T-helper 1 cell treated with Interleukin-12 subunit alpha and Interleukin-12 subunit beta and Interleukin-4 antibody, amounts not matched to agents 30 μg/mL and 1 μg/mL, for 36 hours (primary cell): ENCODE results near the gene MRPS16.

ENCODE experiments used
- H3K27ac Mint-ChIP-seq: one replicate; pipeline ENCODE4 v1.8.0; 2021; ENCODE audit warnings: mild to moderate bottlenecking, mixed read lengths
- H3K27me3 Mint-ChIP-seq: one replicate; pipeline ENCODE4 v1.8.0; 2021; ENCODE audit warnings: low read depth, mixed read lengths
- H3K36me3 Mint-ChIP-seq: one replicate; pipeline ENCODE4 v1.8.0; 2021; ENCODE audit warnings: low read depth, mixed read lengths
- H3K4me1 Mint-ChIP-seq: one replicate; pipeline ENCODE4 v1.8.0; 2021; ENCODE audit warnings: low read depth, mixed read lengths
- H3K4me3 Mint-ChIP-seq: one replicate; pipeline ENCODE4 v1.8.0; 2021; ENCODE audit warnings: mild to moderate bottlenecking, moderate library complexity, mixed read lengths
- H3K9me3 Mint-ChIP-seq: one replicate; pipeline ENCODE4 v1.8.0; 2021; ENCODE audit warnings: mixed read lengths

MRPS16 gene

DNA sequence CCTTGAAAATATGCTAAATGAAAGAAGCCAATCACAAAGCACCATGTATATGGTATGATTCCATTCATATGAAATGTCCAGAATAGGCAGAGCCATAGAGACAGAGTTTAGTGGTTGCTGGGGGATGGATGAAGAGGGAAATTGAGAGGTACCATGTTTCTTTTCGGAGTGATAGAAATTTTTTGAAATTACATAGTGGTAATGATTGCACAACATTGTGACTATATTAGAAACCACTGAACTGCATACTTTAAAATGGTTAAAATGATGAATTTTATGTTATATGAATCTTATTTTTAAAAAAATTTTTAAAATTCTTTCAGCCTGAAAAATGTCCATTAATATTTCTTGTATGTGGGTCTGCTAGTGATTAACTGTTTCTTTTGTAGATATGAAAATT lies 31.5 kb downstream of the MRPS16 start:
- Mint-ChIP-seq H3K36me3 (peaks cover 14% of the 10 kb centered on the region), H3K4me3 (no peak overlapping the region), H3K9me3 (no peaks in the 10 kb centered on the region), H3K4me1 (peaks cover 5% of the 10 kb centered on the region), H3K27ac (no peak overlapping the region), H3K27me3 (no peaks in the 10 kb centered on the region)

DNA sequence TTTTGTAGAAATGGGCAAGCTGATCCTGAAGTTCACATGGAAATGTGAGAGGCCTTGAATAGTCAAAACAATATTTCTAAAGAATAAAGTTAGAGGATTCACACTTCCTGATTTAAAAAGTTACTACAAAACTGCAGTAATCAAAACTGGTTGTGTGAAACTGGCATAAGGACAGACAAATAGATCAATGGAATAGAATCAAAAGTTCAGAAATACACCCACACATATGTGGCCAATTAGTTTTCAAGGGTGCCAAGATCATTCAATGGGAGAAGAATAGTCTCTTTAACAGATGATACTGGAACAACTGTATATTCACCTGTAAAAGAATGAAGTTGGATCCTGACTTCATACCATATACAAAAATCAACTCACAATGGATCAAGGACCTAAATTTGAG lies 33.1 kb downstream of the MRPS16 start:
- peaks cover 5% of the 10 kb centered on the region for H3K4me1 Mint-ChIP-seq
- H3K9me3 Mint-ChIP-seq = no peaks in the 10 kb centered on the region
- peaks cover 17% of the 10 kb centered on the region for H3K36me3 Mint-ChIP-seq
- no peak overlapping the region for H3K27ac Mint-ChIP-seq
- no peaks in the 10 kb centered on the region for H3K27me3 Mint-ChIP-seq
- no peak overlapping the region for H3K4me3 Mint-ChIP-seq

DNA sequence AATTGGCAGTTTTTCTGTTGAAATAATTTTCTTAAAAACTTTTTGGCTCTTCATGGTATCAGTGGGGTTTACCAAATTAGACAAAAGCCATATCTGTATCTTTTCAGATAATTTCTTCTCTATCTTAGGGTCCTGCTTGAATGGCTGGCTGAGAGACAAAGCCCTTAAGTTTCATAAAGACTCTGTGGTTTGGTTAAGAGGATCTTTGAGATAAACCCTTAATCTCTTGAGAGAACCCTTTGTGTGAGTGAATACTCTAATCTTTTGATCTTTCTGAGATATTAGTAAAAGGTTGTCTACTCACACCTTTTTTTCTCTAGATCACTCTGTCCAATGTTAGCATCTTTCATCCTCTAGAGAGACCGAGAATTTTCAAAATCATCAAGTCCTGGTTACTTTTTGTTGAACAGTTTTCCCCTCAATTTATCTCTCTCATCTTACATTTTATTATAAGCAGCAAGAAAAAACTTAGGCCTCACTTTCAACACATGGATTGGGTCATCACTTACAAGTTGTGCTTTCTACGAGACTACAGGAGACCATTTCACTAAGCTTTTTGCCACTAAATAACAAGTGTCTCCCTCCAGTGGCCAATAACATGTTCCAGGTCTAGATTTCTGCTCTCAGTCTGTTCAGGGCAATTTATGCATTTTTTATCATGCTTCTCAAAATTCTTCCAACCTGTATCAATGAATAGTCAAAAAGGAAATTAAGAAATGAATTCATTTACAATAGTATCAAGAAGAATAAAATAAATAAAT lies 33.8 kb downstream of the MRPS16 start:
- H3K4me1 Mint-ChIP-seq = peaks cover 5% of the 10 kb centered on the region
- H3K36me3 Mint-ChIP-seq = peaks cover 17% of the 10 kb centered on the region
- no peaks in the 10 kb centered on the region for H3K9me3 Mint-ChIP-seq
- no peak overlapping the region for H3K4me3 Mint-ChIP-seq
- H3K27ac Mint-ChIP-seq = no peak overlapping the region
- H3K27me3 Mint-ChIP-seq = no peaks in the 10 kb centered on the region

- no peaks in the 10 kb centered on the region for H3K9me3 Mint-ChIP-seq
- H3K4me1 Mint-ChIP-seq = peaks cover 5% of the 10 kb centered on the region
- no peak overlapping the region for H3K4me3 Mint-ChIP-seq
- H3K27ac Mint-ChIP-seq = no peak overlapping the region
- H3K36me3 Mint-ChIP-seq = peaks cover 17% of the 10 kb centered on the region
- H3K27me3 Mint-ChIP-seq = no peaks in the 10 kb centered on the region
These were observed 34.8 kb downstream of the MRPS16 start for GRCh38 chr10:73217628-73218027.

DNA sequence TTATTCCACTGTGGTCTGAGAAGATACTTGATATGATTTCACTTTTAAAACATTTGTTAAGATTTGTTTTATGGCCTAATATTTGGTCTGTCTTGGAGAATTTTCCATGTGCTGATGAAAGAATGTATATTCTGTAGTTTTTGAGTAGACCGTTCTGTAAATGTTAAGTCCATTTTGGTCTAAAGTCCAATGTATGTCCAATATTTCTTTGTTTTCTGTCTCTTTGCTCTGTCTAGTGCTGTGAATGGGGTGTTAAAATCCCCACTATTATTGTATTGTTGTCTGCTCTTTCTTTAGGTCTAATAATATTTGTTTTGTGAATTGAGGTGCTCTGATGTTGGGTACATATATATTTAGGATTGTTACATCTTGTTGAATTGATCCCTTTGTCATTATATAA lies 36.7 kb downstream of the MRPS16 start:
- H3K4me1 Mint-ChIP-seq = peaks cover 3% of the 10 kb centered on the region
- H3K4me3 Mint-ChIP-seq = no peak overlapping the region
- no peaks in the 10 kb centered on the region for H3K9me3 Mint-ChIP-seq
- no peaks in the 10 kb centered on the region for H3K27me3 Mint-ChIP-seq
- peaks cover 17% of the 10 kb centered on the region for H3K36me3 Mint-ChIP-seq
- no peak overlapping the region for H3K27ac Mint-ChIP-seq

- H3K4me1 Mint-ChIP-seq = no peaks in the 10 kb centered on the region
- no peak overlapping the region for H3K27ac Mint-ChIP-seq
- no peaks in the 10 kb centered on the region for H3K27me3 Mint-ChIP-seq
- H3K36me3 Mint-ChIP-seq = peaks cover 11% of the 10 kb centered on the region
- no peaks in the 10 kb centered on the region for H3K9me3 Mint-ChIP-seq
- H3K4me3 Mint-ChIP-seq = no peak overlapping the region
These were observed 41.2 kb downstream of the MRPS16 start for GRCh38 chr10:73211106-73211811.

GRCh38 chr10:73210395-73211105 lies 41.9 kb downstream of the MRPS16 start:
- Mint-ChIP-seq H3K27ac (no peak overlapping the region), H3K36me3 (peaks cover 11% of the 10 kb centered on the region), H3K27me3 (no peaks in the 10 kb centered on the region), H3K4me1 (no peaks in the 10 kb centered on the region), H3K4me3 (no peak overlapping the region), H3K9me3 (no peaks in the 10 kb centered on the region)

DNA sequence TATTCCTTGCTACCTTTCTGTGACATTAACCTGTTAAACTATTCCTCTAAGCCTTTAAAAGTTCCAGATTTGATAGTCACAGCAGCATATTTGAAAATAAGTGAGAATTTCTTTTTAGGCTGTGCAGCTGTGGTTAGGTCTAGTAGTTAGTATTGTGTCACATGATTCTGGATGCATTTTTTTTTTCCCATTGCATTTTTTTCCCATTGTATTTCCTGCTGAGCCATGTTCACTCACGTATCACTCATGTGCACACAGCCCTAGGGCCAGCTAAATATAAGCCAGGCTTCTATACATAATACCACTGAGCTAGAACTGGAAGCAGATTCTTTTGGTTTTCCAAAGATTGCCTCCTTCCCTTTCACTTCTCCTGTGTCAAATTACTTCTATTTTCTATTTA lies 42.7 kb downstream of the MRPS16 start:
- H3K27ac Mint-ChIP-seq = no peak overlapping the region
- no peak overlapping the region for H3K4me3 Mint-ChIP-seq
- H3K4me1 Mint-ChIP-seq = no peaks in the 10 kb centered on the region
- H3K9me3 Mint-ChIP-seq = no peaks in the 10 kb centered on the region
- no peaks in the 10 kb centered on the region for H3K27me3 Mint-ChIP-seq
- peaks cover 11% of the 10 kb centered on the region for H3K36me3 Mint-ChIP-seq

- Mint-ChIP-seq H3K36me3 (peaks cover 12% of the 10 kb centered on the region), H3K4me3 (no peak overlapping the region), H3K9me3 (no peaks in the 10 kb centered on the region), H3K27me3 (no peaks in the 10 kb centered on the region), H3K27ac (no peak overlapping the region), H3K4me1 (no peaks in the 10 kb centered on the region)
These were observed 44.6 kb downstream of the MRPS16 start for GRCh38 chr10:73207883-73208282.

- Mint-ChIP-seq H3K27me3 (no peaks in the 10 kb centered on the region), H3K4me3 (no peak overlapping the region), H3K36me3 (peaks cover 16% of the 10 kb centered on the region), H3K27ac (no peak overlapping the region), H3K4me1 (no peaks in the 10 kb centered on the region), H3K9me3 (no peaks in the 10 kb centered on the region)
These were observed 46.1 kb downstream of the MRPS16 start for GRCh38 chr10:73206385-73206784.

DNA sequence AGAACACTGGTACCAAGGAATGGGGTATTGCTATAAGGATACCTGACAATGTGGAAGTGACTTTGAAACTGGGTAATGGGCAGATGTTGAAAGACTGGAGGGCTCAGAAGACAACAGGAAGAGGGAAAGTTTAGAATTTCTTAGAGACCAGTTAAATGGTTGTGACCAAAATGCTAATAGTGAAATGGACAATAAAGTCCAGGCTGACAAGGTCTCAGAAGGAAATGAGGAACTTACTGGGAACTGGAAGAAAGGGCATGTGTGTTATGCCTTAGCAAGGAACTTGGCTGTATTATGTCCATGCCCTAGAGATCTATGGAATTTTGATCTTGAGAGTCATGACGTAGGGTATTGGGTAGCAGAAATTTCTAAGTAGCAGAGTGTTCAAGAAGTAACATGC lies 46.6 kb downstream of the MRPS16 start:
- Mint-ChIP-seq H3K36me3 (peaks cover 16% of the 10 kb centered on the region), H3K27me3 (no peaks in the 10 kb centered on the region), H3K4me1 (no peaks in the 10 kb centered on the region), H3K9me3 (no peaks in the 10 kb centered on the region), H3K27ac (no peak overlapping the region), H3K4me3 (no peak overlapping the region)

DNA sequence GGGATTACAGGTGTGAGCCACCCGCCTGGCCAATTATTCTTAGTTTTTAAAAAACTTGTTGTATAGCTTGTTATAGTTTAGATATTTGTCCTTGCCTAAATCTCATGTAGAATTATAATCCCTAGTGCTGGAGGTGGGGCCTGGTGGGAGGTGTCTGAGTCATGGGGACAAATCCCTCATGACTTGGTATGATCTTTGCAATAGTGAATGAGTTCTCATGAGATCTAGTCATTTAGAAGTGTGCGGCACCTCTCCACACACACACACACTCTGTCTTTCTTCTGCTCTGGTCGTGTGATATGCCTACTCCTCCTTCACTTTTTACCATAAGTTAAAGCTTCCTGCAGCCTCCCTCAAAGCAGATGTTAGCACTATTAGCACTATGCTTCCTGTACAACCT lies 47.4 kb downstream of the MRPS16 start:
- no peak overlapping the region for H3K4me3 Mint-ChIP-seq
- H3K36me3 Mint-ChIP-seq = peaks cover 16% of the 10 kb centered on the region
- no peak overlapping the region for H3K27ac Mint-ChIP-seq
- H3K9me3 Mint-ChIP-seq = no peaks in the 10 kb centered on the region
- H3K27me3 Mint-ChIP-seq = no peaks in the 10 kb centered on the region
- H3K4me1 Mint-ChIP-seq = no peaks in the 10 kb centered on the region
